SK-N-SH (cell line): ENCODE measurements around the gene IKZF2. TPM values are rescaled to one million over a fixed set of nuclear protein-coding genes. Genes with fewer than 3 reads are reported as not detected.
A peak's percentile ranks its signal among the peaks of the same experiment; 100 is the strongest.

Source experiments
- CTCF ChIA-PET: fragments of 300-600, 350-600 bp; formaldehyde crosslinking; extraction: SDS; loops from one replicate; lab custom pipeline; 2021; lab: Yijun Ruan, JAX
- POLR2A ChIA-PET: fragments of 350-600 bp; sonication (Branson Sonifier 250); formaldehyde crosslinking; extraction: SDS; loops from one replicate; lab custom pipeline; 2020; ENCODE audit warnings: antibody characterized with exemption, inconsistent platforms; lab: Yijun Ruan, JAX
- DNase-seq: peaks from one replicate; pipeline ENCODE4 v3.0.0; 2012
- H2AFZ ChIP-seq: fragments of 200-600 bp; sonication (generic); 2 replicates; pipeline ENCODE4 v1.8.1; 2016; ENCODE audit warnings: antibody characterized with exemption, mild to moderate bottlenecking, low read depth
- H3F3A ChIP-seq: fragments of 200-600 bp; sonication (generic); replicated peaks from 2 replicates; pipeline ENCODE3; 2016; ENCODE audit warnings: antibody characterized with exemption, mild to moderate bottlenecking; ENCODE audit not compliant: insufficient read depth
- H3K27ac ChIP-seq, 2 experiments: fragments of 200-500 bp in 1 of 2; fragments of 200-600 bp in 1 of 2; sonication (Bioruptor generic) in 1 of 2; sonication (generic), shearing (Covaris generic) in 1 of 2; 2 replicates each; pipeline versions ENCODE4 v1.5.1 to v1.6.1; 2014 to 2016; ENCODE audit warnings: low read depth in 2 of 2, inconsistent platforms in 1 of 2, low read length in 1 of 2, mild to moderate bottlenecking in 1 of 2, mixed read lengths in 1 of 2
- H3K27me3 ChIP-seq: fragments of 200-600 bp; sonication (generic), shearing (Covaris generic); 2 replicates; pipeline ENCODE4 v1.6.1; 2016; ENCODE audit warnings: mixed run types; ENCODE audit not compliant: insufficient read depth
- H3K36me3 ChIP-seq, 2 experiments: fragments of 200-500 bp in 1 of 2; fragments of 200-600 bp in 1 of 2; sonication (Bioruptor generic) in 1 of 2; sonication (generic) in 1 of 2; replicated peaks in 1 of 2; 2 replicates each; pipeline versions ENCODE3 to v1.5.1; 2014 to 2016; ENCODE audit warnings: low read length in 1 of 2, mild to moderate bottlenecking in 1 of 2; ENCODE audit not compliant: insufficient read depth in 2 of 2, control insufficient read depth in 1 of 2
- H3K4me1 ChIP-seq, 2 experiments: fragments of 200-500 bp in 1 of 2; fragments of 200-600 bp in 1 of 2; sonication (Bioruptor generic) in 1 of 2; sonication (generic), shearing (Covaris generic) in 1 of 2; 2 replicates each; pipeline versions ENCODE4 v1.5.1 to v1.6.1; 2014 to 2016; ENCODE audit warnings: low read depth in 1 of 2, low read length in 1 of 2, mixed run types in 1 of 2; ENCODE audit not compliant: insufficient read depth in 2 of 2, control insufficient read depth in 1 of 2
- H3K4me2 ChIP-seq: fragments of 200-600 bp; sonication (generic), shearing (Covaris generic); 2 replicates; pipeline ENCODE4 v1.6.1; 2017; ENCODE audit warnings: mixed run types
- H3K4me3 ChIP-seq, 2 experiments: fragments of 200-500 bp in 1 of 2; fragments of 200-600 bp in 1 of 2; sonication (Bioruptor generic) in 1 of 2; sonication (generic), shearing (Covaris generic) in 1 of 2; 2 replicates each; pipeline versions ENCODE4 v1.5.1 to v1.8.1; 2014 to 2016; ENCODE audit warnings: low read depth in 2 of 2, inconsistent platforms in 1 of 2, low read length in 1 of 2, mild to moderate bottlenecking in 1 of 2, mixed read lengths in 1 of 2, moderate library complexity in 1 of 2
- H3K79me2 ChIP-seq: fragments of 200-600 bp; sonication (generic); 2 replicates; pipeline ENCODE4 v1.8.1; 2017; ENCODE audit warnings: mild to moderate bottlenecking; ENCODE audit not compliant: insufficient read depth
- H3K9ac ChIP-seq: fragments of 200-600 bp; sonication (generic); 2 replicates; pipeline ENCODE4 v1.6.1; 2017; ENCODE audit warnings: mixed run types
- H3K9me2 ChIP-seq: fragments of 200-600 bp; sonication (generic); 2 replicates; pipeline ENCODE4 v1.6.1; 2017; ENCODE audit warnings: mixed run types
- H3K9me3 ChIP-seq: fragments of 200-600 bp; sonication (generic); 2 replicates; pipeline ENCODE4 v1.6.1; 2017; ENCODE audit warnings: mixed run types, mild to moderate bottlenecking, moderate library complexity
- H4K20me1 ChIP-seq: fragments of 200-600 bp; sonication (generic); 2 replicates; pipeline ENCODE4 v1.6.1; 2017; ENCODE audit warnings: mild to moderate bottlenecking, mixed run types; ENCODE audit not compliant: insufficient read depth
- EP300 ChIP-seq, 2 experiments: IDR thresholded peaks; 2 replicates each; pipeline versions ENCODE4 v1.4.0 to v1.6.1; 2012; ENCODE audit warnings: borderline replicate concordance in 1 of 2, low read depth in 1 of 2, low read length in 1 of 2
- EZH2phosphoT487 ChIP-seq: fragments of 200-600 bp; sonication (generic); IDR thresholded peaks from 2 replicates; pipeline ENCODE4 v1.6.1; 2017; ENCODE audit warnings: low read depth, mixed run types, mild to moderate bottlenecking, antibody characterized with exemption, moderate library complexity, borderline replicate concordance
- FOXJ3 ChIP-seq: sonication (generic); formaldehyde crosslinking; IDR thresholded peaks from 2 replicates; pipeline ENCODE4 v1.5.1; 2020; ENCODE audit warnings: mild to moderate bottlenecking, missing genetic modification reagents
- FOXM1 ChIP-seq: IDR thresholded peaks from 2 replicates; pipeline ENCODE4 v1.4.0; 2012; ENCODE audit warnings: low read depth, mild to moderate bottlenecking
- MEF2A ChIP-seq: IDR thresholded peaks from 2 replicates; pipeline ENCODE4 v1.4.0; 2012; ENCODE audit warnings: low read depth, borderline replicate concordance
- MXI1 ChIP-seq: IDR thresholded peaks from 2 replicates; pipeline ENCODE4 v1.6.1; 2012; ENCODE audit warnings: mild to moderate bottlenecking, low read depth, low read length, improper control_type of control experiment
- NFIC ChIP-seq: IDR thresholded peaks from 2 replicates; pipeline ENCODE4 v1.4.0; 2012; ENCODE audit warnings: borderline replicate concordance
- NRF1 ChIP-seq: IDR thresholded peaks from 2 replicates; pipeline ENCODE4 v1.6.1; 2012; ENCODE audit warnings: low read depth, mild to moderate bottlenecking, low read length
- RAD21 ChIP-seq: IDR thresholded peaks from 2 replicates; pipeline ENCODE4 v1.6.1; 2012; ENCODE audit warnings: mild to moderate bottlenecking, low read length
- RCOR1 ChIP-seq: fragments of 150-350 bp; IDR thresholded peaks from 2 replicates; pipeline ENCODE4 v1.6.1; 2017; ENCODE audit warnings: antibody characterized with exemption, low read length
- RFX5 ChIP-seq: IDR thresholded peaks from 2 replicates; pipeline ENCODE4 v1.6.1; 2012; ENCODE audit warnings: mild to moderate bottlenecking, improper control_type of control experiment, low read length
- TCF12 ChIP-seq: IDR thresholded peaks from 2 replicates; pipeline ENCODE4 v1.4.0; 2012
- WGBS: methylation state at CpG from one replicate; pipeline ENCODE4 v1.1.6; 2017; ENCODE audit warnings: low lambda C conversion rate; 5-methylcytosine and 5-hydroxymethylcytosine counted together
- polyA plus RNA-seq, 3 experiments: library from polyadenylated mRNA; depleted of rRNA; stranded (reverse); fragments of >200 nt; gene quantifications; 2 replicates each; pipeline ENCODE4 v1.2.3, GENCODE V29; 2012
- TF ChIP-seq, protein P1 (sequence below): fragments of 150-350 bp; IDR thresholded peaks from 2 replicates; pipeline ENCODE4 v1.6.1; 2017; ENCODE audit warnings: antibody characterized with exemption, low read length, low read depth, borderline replicate concordance

The IKZF2 gene
- polyA plus RNA-seq, 1 of the 3 experiments (the other 2 are of a cell fraction) = 1.3 TPM

DNA sequence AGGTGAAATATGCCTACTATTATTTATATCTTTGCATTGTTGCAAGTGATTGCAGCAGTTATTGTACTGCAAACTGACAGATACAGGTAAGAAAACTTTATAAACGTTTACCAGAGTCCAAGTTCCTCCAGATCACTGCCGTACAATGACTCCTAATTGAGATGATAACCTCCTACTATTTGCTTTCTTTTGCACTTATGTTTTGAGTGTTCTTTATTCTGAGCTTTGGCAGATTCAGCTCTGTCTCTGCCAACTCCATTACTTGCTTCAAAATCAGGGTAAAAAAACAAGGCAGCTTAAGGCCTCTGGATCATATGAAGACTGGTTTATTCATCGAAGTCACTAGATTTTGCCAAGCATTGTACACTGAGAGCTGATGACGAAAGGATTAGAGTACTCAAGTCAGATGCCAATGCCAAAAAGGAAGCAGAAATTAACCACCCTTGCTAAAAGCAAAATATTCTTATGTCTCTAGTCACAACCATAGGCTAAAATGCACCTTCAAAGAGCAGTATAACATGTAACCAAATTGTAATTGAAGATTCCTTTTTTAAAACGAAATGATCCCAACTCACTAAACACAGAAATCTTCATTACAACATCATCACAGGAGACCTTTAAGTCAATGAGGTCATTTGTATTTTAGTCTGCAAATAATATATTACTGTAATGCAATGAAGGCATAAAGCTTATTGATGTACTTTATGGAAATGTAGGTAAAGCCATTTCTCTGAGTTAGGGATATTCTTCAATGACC lies 10.5 kb upstream of the IKZF2 start:
- Histone ChIP-seq H2AFZ (peak overlapping the region; percentile 69; the same call in 1 of the 2 replicates), H4K20me1 (no peaks in the 10 kb centered on the region), H3F3A (peaks cover 4% of the 10 kb centered on the region), H3K79me2 (no peaks in the 10 kb centered on the region), H3K36me3 (no peaks in the 10 kb centered on the region), H3K9ac (no peak overlapping the region), H3K27ac (peak overlapping the region; percentile 3 to 57; a peak in 2 of 4 replicates), H3K4me1 (peaks cover 0 to 10% of the 10 kb centered on the region in 2 experiments; a peak in 1 of 4 replicates), H3K4me2 (no peak overlapping the region), H3K9me2 (no peaks in the 10 kb centered on the region), H3K9me3 (no peaks in the 10 kb centered on the region), H3K27me3 (no peaks in the 10 kb centered on the region), H3K4me3 (no peak overlapping the region)
- no peak for DNase-seq
- 55% methylated on average over 5 of the region's 5 CpGs for WGBS
- no peak for TF ChIP-seq FOXM1
- TF ChIP-seq FOXJ3 (CRISPR knock-in tag) = no peak
- peak; percentile 38; the same call in 1 of the 2 replicates for TF ChIP-seq NFIC
- TF ChIP-seq MEF2A = no peak
- ChIA-PET CTCF (interaction anchor here (0.9 to 3.9 kb wide), 4 partner anchors 8 to 384 kb away, joined by 3 to 16 read pairs (median 6); no protein-coding TSS in a partner anchor), POLR2A (no interaction called here)

DNA sequence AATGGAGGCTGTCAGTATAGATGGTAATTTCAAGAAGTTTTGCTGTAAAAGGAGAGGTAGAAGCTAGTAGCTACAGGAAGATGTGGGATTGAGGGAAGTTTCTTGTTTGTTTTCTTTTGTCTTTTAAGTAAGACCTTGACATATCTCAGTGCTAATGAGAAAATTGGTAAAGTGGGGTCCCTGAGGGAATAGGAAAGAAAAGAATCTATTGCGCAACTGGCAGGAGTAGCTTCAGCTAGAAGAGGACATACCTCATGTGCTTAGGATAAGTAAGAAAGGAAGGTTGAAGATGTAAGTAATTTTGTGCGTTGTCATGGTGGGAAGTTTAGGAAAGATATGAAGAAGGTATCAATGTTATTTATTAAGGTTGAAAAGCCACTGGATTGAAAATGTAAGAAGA lies 8.4 kb upstream of the IKZF2 start:
- H3K9ac ChIP-seq = no peak overlapping the region
- no peaks in the 10 kb centered on the region for H3K79me2 ChIP-seq
- TF ChIP-seq MXI1 (no peak), MEF2A (no peak), NRF1 (no peak), RAD21 (no peak), RCOR1 (no peak), EZH2phosphoT487 (no peak)
- no peaks in the 10 kb centered on the region for H3K36me3 ChIP-seq
- WGBS = 92% methylated on average over 2 of the region's 2 CpGs
- no peaks in the 10 kb centered on the region for H3K9me2 ChIP-seq
- no peaks in the 10 kb centered on the region for H3K27me3 ChIP-seq
- no peak overlapping the region for H3K27ac ChIP-seq
- H3K9me3 ChIP-seq = no peaks in the 10 kb centered on the region
- H3K4me2 ChIP-seq = no peak overlapping the region
- DNase-seq = no peak
- H3F3A ChIP-seq = peaks cover 4% of the 10 kb centered on the region
- CTCF ChIA-PET = interaction anchor here (1.2 kb wide), 1 partner anchor 417 kb away, joined by 3 read pairs; no protein-coding TSS in a partner anchor
- H2AFZ ChIP-seq = no peak overlapping the region
- no peaks in the 10 kb centered on the region for H4K20me1 ChIP-seq
- no peak overlapping the region for H3K4me3 ChIP-seq
- POLR2A ChIA-PET = no interaction called here
- H3K4me1 ChIP-seq = peaks cover 0 to 10% of the 10 kb centered on the region in 2 experiments; a peak in 1 of 4 replicates

DNA sequence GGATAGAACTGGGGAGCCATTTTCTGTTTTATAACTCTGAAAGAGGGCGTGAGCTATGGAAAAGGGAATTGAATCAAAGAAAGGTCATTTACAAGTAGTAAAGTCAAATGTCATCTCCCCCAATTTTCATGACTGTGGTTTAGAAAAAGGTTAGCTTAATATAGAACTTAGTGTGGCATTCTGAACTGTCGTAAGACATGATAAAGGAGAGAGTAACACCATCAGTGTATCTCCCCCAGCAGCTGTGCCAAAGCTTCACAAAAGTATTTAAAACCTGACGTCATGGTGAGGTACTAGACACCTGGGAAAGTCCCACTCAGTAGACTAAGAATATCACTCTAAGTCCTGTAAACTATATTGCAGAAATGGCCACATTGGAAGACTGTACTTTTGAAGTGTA lies 5.8 kb upstream of the IKZF2 start:
- Histone ChIP-seq H3K4me3 (no peak overlapping the region), H3K9me3 (no peaks in the 10 kb centered on the region), H3K4me2 (no peak overlapping the region), H3K27ac (no peak overlapping the region), H3F3A (peaks cover 10% of the 10 kb centered on the region), H4K20me1 (no peaks in the 10 kb centered on the region), H3K9me2 (no peaks in the 10 kb centered on the region), H2AFZ (no peak overlapping the region), H3K9ac (no peak overlapping the region), H3K4me1 (peaks cover 0 to 14% of the 10 kb centered on the region in 2 experiments; a peak in 1 of 4 replicates), H3K27me3 (no peaks in the 10 kb centered on the region), H3K36me3 (no peaks in the 10 kb centered on the region), H3K79me2 (no peaks in the 10 kb centered on the region)
- CTCF ChIA-PET = interaction anchor here (0.6 to 1.9 kb wide), 3 partner anchors 10 to 380 kb away, joined by 3 to 8 read pairs (median 4); no protein-coding TSS in a partner anchor
- POLR2A ChIA-PET = no interaction called here
- DNase-seq = no peak
- 89% methylated on average over 3 of the region's 3 CpGs for WGBS
- TF ChIP-seq TCF12 = no peak
- TF ChIP-seq NFIC = no peak
- TF ChIP-seq RFX5 = no peak
- no peak for TF ChIP-seq EP300 (IDR thresholded peaks at IDR 0.05; ENCODE audit: borderline replicate concordance in 1 of 2, low read depth in 1 of 2, low read length in 1 of 2)
- TF ChIP-seq, protein P1, sequence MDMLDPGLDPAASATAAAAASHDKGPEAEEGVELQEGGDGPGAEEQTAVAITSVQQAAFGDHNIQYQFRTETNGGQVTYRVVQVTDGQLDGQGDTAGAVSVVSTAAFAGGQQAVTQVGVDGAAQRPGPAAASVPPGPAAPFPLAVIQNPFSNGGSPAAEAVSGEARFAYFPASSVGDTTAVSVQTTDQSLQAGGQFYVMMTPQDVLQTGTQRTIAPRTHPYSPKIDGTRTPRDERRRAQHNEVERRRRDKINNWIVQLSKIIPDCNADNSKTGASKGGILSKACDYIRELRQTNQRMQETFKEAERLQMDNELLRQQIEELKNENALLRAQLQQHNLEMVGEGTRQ = no peak
